Measurements from ENCODE around the gene LCK. TPM values are rescaled to one million over a fixed set of nuclear protein-coding genes. Genes with fewer than 3 reads are reported as not detected.

LCK gene
- total RNA-seq, 1 experiment from 2014 or later = 37.6 TPM

DNA sequence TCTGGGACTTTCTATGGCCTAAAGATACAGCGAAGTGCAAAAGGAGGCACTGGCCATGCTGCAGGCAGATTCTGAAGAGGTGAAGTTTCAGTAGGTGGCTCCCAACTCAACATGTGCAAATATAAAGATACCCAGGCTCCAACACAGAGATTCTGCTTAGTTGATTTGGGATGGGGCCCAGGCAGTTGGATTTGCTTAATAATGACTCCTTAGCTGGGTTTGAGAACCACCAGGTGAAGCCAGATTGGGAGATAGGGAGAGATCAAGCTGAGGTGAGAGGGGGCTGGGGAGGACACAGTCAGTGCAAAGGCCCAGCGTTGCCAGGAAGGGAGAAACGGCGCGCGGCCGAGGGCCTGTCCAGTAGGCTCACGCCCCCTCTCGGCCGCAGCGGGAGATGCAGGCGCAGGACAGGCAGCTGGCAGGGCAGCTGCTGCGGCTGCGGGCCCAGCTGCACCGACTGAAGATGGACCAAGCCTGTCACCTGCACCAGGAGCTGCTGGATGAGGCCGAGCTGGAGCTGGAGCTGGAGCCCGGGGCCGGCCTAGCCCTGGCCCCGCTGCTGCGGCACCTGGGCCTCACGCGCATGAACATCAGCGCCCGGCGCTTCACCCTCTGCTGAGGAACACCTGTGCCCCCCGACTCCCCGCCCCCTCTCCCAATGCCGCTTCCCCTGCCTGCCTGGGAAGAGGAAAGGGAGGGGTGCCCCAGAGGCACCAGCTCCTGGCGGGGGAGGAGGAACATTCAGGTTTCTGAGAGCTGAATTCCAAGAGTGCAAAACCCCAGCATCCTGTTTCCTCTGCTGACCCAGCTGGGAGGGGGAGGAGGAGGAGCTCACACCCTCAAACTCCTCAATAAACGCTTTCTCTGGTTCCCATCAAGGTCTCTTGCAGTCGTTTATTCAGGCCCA, 2.8 kb upstream of the LCK start:
- H3K27ac ChIP-seq (ENCODE audit: insufficient read length, low read depth, low read length) = no peak overlapping the region
- peaks cover 7% of the 10 kb centered on the region; the same call in 1 of the 2 replicates for H3K4me1 ChIP-seq (ENCODE audit: insufficient read depth, low read length)
- no peaks in the 10 kb centered on the region for H3K79me2 ChIP-seq (ENCODE audit: insufficient read depth, low read length)
- H3K4me3 Mint-ChIP-seq = peak overlapping the region; percentile 54 to 71
- no peak overlapping the region for H4K5ac ChIP-seq (ENCODE audit: insufficient read length, low read depth, low read length)
- no peaks in the 10 kb centered on the region for H3K9me3 ChIP-seq (ENCODE audit: control insufficient read depth, low read depth, low read length)
- H2AK5ac ChIP-seq (ENCODE audit: insufficient read length, low read length) = no peak overlapping the region
- DNase-seq = peak; percentile 96
- TF ChIP-seq, protein P1, sequence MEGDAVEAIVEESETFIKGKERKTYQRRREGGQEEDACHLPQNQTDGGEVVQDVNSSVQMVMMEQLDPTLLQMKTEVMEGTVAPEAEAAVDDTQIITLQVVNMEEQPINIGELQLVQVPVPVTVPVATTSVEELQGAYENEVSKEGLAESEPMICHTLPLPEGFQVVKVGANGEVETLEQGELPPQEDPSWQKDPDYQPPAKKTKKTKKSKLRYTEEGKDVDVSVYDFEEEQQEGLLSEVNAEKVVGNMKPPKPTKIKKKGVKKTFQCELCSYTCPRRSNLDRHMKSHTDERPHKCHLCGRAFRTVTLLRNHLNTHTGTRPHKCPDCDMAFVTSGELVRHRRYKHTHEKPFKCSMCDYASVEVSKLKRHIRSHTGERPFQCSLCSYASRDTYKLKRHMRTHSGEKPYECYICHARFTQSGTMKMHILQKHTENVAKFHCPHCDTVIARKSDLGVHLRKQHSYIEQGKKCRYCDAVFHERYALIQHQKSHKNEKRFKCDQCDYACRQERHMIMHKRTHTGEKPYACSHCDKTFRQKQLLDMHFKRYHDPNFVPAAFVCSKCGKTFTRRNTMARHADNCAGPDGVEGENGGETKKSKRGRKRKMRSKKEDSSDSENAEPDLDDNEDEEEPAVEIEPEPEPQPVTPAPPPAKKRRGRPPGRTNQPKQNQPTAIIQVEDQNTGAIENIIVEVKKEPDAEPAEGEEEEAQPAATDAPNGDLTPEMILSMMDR (conservative IDR thresholded peaks at IDR 0.05) = peak; percentile 98
- no peak overlapping the region for H3K56ac ChIP-seq (ENCODE audit: insufficient read length, low read depth, low read length)
- H3K4me1 Mint-ChIP-seq = peaks cover 26 to 32% of the 10 kb centered on the region in 2 experiments
- no peaks in the 10 kb centered on the region for H4K20me1 ChIP-seq (ENCODE audit: control insufficient read depth, insufficient read depth, insufficient read length)
- H3K23ac ChIP-seq (ENCODE audit: insufficient read length, low read depth, low read length) = no peak overlapping the region
- no peak overlapping the region for H3K14ac ChIP-seq (ENCODE audit: insufficient read depth, low read length)
- H4K8ac ChIP-seq (replicated peaks; ENCODE audit: insufficient read length, low read depth, low read length) = no peak overlapping the region
- no peak overlapping the region for H2BK5ac ChIP-seq (ENCODE audit: insufficient read length, low read length)
- no peaks in the 10 kb centered on the region; the same call in 1 of the 2 replicates for H3K27me3 ChIP-seq (ENCODE audit: insufficient read depth, low read length)
- no peak overlapping the region for H3K4ac ChIP-seq (ENCODE audit: low read depth, low read length)
- H4K91ac ChIP-seq (ENCODE audit: insufficient read length, low read depth, low read length) = no peak overlapping the region
- H2BK15ac ChIP-seq (ENCODE audit: low read depth, low read length) = no peak overlapping the region
- no peaks in the 10 kb centered on the region for H3K23me2 ChIP-seq (ENCODE audit: insufficient read length, low read depth, low read length, poor library complexity, severe bottlenecking)
- peak overlapping the region; percentile 40 for H3K4me2 ChIP-seq (ENCODE audit: insufficient read depth, insufficient read length, low read length)
- peak overlapping the region in 2 of 3 experiments; percentile 40 to 94; a peak in 4 of 7 replicates for H3K27ac Mint-ChIP-seq
- H2BK120ac ChIP-seq (ENCODE audit: low read depth, low read length, poor library complexity, severe bottlenecking) = no peak overlapping the region
- no CpG with 5 or more reads among the region's 31 CpGs for WGBS (ENCODE audit: extremely low coverage, insufficient read length, low lambda C conversion rate)
- H3K79me1 ChIP-seq (ENCODE audit: insufficient read depth, low read depth, low read length, poor library complexity, severe bottlenecking) = no peaks in the 10 kb centered on the region
- H3K9me3 Mint-ChIP-seq = no peaks in the 10 kb centered on the region
- H2BK12ac ChIP-seq (ENCODE audit: insufficient read length, low read depth, low read length) = no peak overlapping the region
- peaks cover 2% of the 10 kb centered on the region; the same call in 1 of the 2 replicates for H3K27me3 Mint-ChIP-seq (ENCODE audit: low read depth)
- H2AFZ ChIP-seq (ENCODE audit: low read length) = no peak overlapping the region
- H2BK20ac ChIP-seq (ENCODE audit: low read depth, low read length, poor library complexity, severe bottlenecking) = no peak overlapping the region
- H3K9ac ChIP-seq (ENCODE audit: extremely low read depth, insufficient read length, low read length) = no peak overlapping the region
- no peaks in the 10 kb centered on the region for H3K36me3 Mint-ChIP-seq (ENCODE audit: insufficient read depth in 1 of 3, low read depth in 3 of 3)
- no peak overlapping the region for H3K18ac ChIP-seq (ENCODE audit: insufficient read length, low read depth, low read length)
- no peak overlapping the region for H3T11ph ChIP-seq (ENCODE audit: low read length)

All from H9 (cell line).